AG20443 (cell line): ENCODE results near the gene UNC13B.
A peak's percentile ranks its signal among the peaks of the same experiment; 100 is the strongest.

Experiments
- DNase-seq: peaks from one replicate; pipeline ENCODE4 v3.0.0; 2012; ENCODE audit warnings: low spot score, mixed read lengths

The UNC13B gene

DNA sequence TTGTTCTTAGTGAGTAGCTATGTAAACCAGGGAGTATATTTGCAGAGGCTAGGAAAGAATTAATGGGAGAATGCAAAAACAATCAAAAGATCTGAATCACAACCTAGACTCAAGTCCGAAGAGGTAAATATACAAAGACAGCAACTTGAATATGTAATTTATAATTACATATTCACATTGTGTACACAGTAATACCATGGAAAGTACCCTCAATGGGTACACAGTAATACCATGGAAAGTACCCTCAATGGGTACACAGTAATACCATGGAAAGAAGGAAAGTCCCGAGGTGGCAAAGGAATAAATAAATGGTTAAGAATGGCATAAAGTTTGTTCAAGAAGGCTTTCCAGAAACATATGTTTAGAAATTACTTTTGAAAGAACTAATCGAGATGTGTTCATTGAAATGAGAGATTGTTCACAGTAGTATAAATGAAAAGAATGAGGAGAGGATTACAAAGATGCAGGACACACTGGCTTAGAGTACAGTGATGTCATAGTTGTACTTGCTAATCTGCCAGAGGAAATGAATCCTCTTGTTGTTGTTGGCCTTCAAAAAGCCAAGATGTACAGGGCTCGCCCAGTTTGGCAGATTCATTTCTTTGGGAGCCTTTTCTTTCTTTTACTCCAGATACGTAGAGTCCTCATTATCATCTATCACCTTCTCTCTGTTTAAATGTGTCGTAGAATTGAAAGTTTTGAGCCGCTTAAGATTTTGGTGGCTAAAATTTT lies 116.0 kb downstream of the UNC13B start:
- peak; percentile 82 for DNase-seq

DNA sequence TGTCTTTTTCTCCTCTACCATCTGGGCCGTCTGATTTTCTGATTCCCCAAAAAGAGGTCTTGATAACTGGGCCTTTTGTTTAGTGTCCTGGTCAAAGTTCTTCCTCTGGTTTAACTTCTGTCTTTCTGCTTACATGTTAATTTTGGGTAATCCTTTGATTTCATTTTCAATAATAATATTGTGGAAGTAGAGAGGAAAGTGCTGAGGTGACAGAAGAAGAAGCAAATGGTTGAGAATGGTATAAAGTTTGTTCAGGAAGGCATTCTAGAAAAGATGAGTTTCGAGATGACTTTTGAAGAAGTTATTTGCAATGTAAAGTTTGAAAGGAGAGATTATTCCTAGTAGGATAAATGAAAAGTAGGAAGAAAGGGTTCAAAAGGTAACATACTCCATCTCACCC lies 118.1 kb downstream of the UNC13B start:
- DNase-seq = no peak

DNA sequence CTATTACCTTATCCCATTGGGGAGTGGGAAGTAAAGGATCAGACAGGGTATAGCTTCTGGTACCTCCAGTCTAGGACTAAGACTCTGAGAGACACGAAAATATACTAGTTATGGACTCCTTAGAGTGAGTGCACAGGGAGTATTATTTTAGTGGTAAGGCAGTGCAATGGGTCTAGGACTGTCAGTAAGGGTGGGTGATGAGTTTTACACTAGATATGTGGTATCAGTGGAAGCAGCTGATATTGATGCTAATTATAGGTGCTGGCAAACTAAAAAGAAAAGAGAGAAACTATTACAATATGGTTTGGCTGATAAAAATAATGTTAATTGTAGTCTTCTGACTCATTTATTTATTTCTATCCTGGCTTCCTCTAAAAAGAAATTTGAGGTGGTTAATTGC lies 118.6 kb downstream of the UNC13B start:
- DNase-seq = no peak

DNA sequence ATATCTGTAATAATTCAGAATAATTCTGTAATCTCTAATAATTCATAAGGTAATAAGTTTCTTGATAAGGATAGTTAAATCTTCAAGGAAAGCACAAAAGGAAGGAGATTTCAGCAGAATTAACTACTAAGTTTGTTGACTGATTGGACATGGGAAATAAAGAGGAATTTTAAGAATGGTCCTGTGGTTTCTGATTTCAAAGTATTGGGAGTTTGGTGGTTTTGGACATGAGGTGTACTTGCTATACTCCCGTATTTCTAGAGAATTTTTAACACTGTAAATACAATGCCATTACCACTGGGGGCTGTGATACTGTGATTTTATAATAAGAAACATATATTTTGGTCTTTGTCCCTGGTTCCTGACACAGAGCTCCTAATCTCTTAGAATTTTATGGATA lies 123.9 kb downstream of the UNC13B start:
- peak; percentile 16 for DNase-seq

DNA sequence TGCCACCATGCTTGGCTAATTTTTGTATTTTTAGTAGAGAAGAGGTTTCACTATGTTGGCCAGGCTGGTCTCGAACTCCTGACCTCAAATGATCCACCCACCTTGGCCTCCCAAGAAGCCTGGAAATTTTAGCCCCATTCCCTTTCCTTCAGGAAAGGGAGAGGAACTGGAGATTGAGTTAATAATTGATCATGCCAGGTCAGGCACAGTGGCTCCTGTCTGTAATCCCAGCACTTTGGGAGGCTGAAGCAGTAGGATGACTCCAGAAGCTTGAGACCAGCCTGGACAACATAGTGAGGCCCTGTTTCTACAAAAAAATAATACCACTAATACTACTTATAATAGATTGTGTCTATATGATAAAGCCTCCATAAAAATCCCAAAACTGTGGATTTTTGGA lies 124.6 kb downstream of the UNC13B start:
- no peak for DNase-seq

DNA sequence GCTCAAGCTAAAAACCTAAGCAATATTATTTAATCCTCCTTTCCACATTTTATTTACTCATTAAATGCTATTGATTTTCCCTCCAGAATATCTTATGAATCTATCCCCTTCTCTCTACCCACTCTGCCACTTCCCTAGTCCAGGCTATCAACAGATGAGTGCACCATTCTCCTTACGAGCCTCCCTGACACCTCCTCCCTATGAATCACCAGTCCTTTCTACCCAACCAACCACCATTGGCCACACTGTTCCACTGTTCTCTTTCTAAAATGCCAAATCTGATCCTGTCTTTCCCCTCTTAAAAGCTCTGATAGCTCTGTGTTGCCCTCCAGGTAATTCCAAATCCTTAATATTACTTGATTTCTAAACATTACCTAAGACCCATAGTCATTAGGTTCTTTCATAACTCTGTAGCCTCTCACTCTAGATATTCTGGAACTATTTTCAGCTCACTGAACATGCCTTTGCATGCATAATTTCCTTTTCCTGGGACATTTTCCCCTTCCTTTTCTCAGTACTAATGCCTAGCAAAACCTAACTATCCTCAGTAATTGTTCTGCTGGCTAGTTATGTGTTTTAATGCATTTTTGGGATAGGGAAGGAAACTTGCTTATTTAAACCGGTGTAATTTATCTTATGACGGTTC lies 126.3 kb downstream of the UNC13B start:
- peak; percentile 28 for DNase-seq

DNA sequence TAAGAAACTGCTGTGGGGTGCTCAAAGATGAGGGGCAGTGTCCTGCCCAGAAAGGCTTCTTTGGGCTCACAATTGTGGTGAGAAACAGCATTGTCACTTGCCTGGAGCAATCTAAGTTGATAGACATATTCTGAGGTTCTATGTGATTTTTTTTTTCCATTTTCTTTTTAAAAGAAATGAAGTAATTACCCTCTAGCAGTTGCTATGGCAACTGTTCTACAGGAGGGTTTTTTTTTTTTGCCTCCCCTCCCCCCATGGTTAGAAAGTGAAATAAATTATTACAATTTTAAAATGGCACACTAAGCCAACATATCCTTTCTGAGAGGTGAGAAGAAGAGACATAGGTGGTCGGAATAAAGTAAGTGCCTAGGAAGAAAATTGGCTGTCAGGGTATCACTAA lies 127.0 kb downstream of the UNC13B start:
- no peak for DNase-seq

DNA sequence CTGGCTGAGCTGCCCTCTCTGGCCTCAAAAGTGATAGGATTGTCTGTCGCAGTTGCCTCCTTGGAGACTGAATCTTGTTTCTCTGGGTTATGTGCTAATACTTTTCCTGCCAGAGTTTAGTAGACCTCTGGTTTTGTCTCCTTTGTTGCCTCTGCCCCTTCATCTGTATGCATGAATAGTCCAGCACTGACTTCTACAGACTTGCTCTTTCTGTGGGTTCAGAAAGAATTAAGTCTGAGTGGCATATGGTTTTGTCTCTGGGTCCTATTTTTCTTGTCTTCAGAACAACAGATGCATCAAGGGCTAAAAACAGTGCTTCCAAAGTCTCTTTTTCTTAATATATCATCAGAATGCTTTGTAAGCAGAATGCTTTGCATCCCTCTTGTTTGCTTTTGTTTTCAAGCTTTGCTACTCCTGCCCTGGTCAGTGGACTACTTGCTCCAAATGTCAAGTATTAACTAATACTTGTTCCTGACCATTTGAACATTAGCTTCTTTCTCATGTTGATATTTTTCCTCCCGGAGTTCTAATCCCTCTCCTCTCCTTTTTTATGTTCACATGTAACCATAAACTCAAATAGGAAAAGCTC lies 131.7 kb downstream of the UNC13B start:
- DNase-seq = no peak

DNA sequence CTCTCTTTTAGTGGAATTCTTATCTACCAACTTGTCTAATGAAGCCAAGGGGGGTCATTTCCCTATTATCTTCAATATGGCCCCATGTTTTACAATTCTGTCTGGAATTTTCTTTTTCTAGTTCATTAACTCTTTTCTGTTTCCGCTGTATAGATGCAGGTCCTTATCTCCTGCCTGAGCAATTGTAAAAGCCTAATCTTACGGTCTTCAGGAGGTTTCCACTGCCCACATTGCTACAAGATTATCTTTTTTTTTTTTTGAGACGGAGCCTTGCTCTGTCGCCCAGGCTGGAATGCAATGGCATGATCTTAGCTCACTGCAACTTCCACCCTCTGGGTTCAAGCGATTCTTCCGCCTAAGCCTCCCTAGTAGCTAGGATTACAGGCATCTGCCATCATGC lies 132.3 kb downstream of the UNC13B start:
- DNase-seq = no peak

DNA sequence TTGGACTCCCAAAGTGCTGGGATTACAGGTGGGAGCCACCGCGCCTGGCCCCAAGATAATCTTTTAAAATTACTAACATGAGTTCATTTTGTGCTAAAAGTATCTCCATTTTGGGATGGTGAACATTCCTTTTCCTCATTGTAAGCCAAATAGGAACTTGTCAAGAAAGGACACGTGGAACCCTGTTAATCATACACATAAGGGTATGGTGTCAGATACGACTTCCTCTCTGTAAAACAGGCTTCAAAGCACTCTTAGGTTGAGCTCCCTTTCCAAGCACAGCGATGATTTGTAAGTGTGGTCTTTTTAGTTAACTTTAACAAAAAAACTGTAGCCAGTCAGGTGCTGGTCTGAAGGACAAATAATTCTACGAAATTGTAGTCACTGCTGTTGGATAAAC lies 132.7 kb downstream of the UNC13B start:
- no peak for DNase-seq

DNA sequence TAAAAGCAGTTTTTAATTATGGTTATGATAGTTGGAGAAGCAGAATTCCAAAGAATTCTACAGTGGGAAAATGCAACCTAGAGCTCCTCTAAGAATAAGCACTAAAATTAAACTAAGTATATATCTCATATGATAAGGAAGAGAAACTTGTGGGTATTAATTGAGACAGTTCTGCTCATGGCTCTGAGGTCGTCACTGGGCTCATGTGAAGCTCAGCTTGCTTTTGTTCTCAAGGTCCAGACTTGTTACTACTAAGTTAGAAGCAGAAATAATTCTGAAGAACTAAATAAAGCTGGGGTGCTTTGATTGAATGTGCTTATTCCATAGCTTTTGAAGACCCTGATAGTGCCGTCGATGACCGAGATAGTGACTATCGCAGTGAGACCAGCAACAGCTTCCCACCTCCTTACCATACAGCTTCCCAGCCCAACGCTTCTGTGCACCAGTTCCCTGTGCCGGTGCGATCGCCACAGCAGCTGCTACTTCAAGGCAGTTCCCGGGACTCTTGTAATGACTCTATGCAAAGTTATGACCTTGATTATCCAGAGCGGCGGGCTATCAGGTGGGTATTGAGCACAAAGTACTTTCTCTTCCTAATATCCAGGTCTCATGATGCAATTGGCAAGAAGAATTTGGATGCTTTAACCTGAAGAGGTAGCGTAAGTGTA lies 133.7 kb downstream of the UNC13B start:
- DNase-seq = no peak

DNA sequence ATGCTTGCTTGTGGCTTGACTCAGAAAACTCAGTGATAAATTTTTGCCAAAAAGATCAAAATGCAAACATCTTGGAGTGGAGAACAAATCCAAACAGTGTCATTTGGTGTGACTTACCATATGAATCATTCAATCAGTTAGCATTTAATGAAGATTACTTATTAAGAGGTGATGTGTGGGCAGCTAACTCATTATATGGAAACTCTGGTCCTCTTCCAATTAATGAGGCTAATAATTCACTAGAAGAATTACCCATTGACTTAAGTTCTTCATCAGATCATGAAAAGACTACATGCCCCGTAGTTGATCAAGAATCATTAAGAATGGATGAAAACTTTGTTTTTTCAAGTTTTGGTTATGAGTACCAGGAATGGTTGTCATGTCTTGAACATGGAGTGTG lies 141.8 kb downstream of the UNC13B start:
- DNase-seq = no peak

DNA sequence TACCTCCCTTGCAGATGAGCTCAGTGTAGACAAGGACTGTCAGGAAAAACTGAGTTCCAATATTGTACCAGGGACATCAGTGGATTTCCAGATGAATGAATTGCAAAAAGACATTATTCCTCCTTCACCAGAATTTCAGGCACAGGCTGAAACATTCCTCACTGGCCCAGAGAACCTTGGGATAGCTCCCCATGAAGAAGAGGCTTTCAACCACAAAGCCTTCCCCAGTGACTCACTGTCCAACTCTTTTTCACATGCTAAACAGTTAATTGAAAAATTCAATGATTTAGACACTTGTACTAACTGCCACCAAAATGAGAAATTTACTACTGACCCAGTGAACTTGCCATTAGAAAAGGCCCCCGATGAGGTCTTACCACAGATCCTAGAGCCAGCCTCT lies 144.5 kb downstream of the UNC13B start:
- DNase-seq = peak; percentile 58

DNA sequence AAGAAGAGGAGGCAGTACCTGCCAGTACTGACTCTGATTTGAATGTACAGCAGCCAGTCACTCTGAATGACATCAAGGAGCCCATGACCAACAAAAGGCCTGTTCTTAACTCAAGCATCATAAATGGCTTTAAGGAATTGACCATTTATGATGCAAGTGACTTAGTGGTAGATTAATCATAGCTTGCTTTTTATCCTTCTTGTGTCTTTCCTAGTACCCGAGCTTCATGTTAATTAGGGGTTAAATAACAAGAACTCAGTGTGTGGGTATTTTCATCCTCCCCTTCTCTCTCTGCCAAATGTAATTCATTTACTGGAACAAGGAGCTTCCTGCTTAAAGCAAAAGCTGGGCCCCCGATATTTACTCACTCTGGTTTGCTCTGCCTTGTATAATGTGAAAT lies 146.5 kb downstream of the UNC13B start:
- no peak for DNase-seq

DNA sequence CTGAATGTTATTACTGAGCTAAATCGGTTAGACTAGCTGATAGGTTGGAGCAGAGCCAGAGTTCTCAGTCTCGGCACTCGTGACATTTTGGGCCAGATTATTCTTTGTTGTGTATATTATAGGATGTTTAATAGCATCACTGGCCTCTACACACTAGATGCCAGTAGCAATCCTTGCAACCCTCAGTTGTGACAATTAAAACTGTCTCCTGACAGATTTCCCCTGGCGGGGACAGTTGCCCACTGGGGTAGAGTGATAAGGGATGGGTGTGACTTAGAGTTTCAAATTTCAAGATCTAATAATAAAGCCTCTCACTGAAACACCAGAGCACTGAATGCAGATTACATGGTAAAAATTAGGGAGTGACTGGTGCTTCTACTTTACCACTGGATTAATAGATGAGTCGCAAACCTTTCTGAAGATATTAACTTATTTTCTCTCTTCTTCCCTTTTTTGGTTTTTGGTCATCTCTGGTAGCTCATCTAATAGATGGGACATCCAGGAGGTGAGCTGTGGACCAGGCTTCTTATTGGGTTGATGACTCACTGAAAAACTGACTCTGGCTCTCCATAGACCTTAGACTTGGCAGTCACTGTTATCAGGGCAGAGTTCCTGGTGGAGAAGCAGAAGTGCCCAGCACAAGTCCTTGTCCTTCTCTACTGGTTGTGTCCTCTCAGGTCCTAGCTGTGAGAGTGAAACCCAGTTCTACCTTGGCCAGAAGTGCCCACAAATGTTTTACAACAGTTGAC lies 150.3 kb downstream of the UNC13B start:
- DNase-seq = peak; percentile 27

DNA sequence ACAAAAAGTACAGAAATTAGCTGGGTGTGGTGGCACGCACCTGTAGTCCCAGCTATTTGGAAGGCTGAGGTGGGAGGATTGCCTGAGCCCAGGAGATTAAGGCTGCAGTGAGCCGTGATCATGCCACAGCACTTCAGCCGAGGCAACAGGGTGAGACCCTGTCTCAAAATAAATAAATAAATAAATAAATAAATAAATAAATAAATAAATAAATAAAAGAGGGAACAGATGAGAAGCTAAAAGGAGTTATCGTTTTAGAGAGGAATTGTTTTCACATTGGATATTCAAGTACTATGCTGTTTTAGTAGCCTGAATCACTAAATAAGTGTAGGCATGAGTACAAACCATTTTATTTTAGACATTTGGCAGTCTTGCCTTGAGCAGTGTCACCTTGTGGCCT lies 151.7 kb downstream of the UNC13B start:
- no peak for DNase-seq

DNA sequence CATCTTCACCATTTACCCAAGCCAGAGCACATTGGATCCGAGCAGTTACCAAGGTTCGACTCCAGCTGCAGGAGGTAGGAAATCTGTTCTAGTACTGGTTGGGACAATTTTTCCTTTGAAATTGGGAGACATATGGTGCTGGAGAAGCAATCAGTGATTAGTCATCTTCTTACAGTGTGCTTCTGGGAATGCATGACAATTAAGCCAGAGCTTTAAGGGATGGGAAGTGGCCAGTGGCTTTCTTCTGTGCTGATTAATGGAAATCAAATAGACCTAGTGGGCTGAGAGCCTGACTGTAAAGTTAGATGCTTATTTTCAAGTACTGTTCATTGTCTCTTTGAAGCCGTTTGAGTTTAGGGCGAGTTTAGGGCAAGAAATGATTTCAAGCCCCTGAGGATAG lies 152.1 kb downstream of the UNC13B start:
- peak; percentile 58 for DNase-seq

DNA sequence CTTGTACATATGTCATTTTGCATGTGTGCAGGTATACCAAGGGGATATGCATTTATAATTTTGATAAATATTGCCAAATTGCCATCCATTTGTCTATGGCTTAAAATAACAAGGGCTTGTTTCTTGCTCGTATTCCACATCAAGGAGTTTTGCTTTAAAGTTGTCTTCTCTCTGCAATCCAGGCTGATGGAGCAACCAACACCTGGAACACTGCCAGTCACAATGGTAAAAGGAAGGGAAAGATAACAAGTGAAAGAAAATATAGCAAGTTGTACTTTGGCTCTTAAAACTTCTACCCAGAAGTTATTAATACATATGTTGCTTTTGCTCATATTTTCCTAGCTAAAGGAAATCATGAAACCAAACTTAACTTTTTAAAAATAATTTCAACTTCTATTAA lies 156.9 kb downstream of the UNC13B start:
- no peak for DNase-seq

DNA sequence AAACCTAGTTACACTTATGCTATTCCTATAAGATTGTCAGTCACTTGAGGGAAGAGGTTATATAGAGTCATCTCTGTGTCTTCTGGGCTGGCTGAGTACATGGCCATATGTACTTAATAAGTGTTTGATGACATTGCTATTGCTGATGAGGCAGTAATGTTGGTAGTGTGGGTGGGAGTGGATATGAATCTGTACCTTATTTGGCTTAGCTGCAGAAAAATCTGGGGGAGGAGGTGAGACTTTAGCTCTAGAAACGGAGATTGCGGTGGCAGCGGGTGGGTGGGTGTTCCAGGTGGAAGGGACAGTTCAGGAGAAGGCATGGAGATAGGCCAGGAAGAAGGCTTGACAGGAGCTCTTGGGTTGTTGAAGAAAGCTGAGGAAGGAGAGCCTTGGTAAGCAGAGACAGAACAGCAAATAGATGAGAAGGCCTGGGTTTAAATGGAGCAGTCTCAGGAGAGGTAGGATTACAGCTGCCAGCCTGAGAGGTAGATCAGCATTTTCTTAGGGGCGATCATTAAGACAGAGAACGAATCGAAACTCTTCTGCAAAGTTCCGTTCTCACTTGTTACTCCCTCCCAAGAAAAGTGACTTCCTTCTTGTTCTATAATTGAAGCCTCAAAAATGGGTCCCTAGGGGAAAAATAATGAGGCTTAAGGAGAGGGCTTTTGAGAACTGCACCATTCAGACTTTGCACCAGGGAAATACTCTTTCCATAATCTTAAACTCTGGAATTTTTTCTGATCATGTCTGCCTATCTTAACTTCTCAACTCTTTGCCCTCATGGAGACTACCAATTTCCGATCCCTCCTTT lies 160.5 kb downstream of the UNC13B start:
- no peak for DNase-seq

DNA sequence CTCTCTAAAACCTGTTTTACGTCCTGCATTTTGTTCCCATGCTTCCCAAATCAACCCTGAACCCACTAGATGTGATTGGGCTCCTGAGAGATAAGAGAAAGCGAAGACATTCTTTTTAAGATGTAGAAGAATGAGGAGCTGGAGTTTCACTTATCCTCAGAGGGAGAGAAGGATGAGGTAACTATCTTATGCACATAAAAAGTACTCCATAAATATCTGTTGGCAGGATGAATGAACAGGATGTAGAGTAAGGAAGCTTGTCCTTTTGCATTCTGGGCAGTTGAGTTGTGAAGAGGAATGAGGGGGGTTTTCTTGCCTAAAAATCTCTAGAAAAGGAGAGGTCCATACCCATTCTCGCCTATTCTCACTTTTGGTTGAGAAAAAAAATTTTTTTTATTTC lies 163.2 kb downstream of the UNC13B start:
- DNase-seq = no peak

DNA sequence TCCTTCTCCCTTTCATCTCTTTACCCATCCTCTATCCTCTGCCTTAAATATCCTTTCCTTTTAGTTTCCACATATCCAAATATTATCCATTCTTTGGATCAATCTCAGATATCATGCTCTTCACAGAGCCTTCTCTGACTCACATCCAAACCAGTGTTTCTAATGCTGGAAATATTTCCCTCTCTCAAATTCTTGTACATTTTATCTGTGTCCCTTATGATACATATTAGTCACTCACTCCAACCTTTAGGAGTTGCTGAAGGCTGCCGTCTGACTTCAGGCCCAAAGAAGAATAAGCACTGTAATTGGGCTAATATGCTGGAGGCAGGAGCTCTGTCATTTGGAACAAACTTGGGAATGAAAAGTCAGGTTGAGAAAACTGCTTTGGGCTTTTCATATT lies 171.7 kb downstream of the UNC13B start:
- peak; percentile 64 for DNase-seq

DNA sequence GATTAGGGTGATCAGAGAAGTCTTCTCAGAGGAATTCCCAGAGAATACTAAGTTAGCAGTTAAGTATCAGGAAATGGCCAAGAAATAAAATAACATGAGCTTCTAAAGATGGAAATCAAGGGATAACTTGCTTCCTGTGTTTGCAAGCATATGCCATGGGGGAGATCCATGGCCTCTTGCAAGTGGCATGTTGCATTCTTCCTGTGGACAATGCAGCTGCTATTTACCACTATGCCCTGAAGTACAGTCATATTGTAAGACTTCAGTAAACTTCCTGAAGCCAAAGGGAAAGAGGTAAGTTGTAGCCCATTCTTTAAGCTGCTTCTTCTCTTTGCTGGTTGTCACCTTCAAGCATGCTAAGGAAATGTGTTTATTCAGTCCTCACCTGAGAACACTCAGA lies 173.4 kb downstream of the UNC13B start:
- no peak for DNase-seq
